ENCODE data around the gene PHKA1. TPM values are rescaled to one million over a fixed set of nuclear protein-coding genes. Genes with fewer than 3 reads are reported as not detected.

PHKA1 gene
- total RNA-seq, 1 experiment from 2014 or later, result 7.4 TPM

GRCh38 chrX:72630185-72630584 lies 83.9 kb downstream of the PHKA1 start:
- no TSS peak for BruUV-seq (replicated peaks)
- TF ChIP-seq CTCF (IDR thresholded peaks at IDR 0.05; ENCODE audit: unreplicated experiment), result no peak
- CTCF ChIA-PET, result no interaction called here
- H3K9me3 Mint-ChIP-seq (ENCODE audit: low read depth, unreplicated experiment), result no peaks in the 10 kb centered on the region
- no peaks in the 10 kb centered on the region for H3K27me3 Mint-ChIP-seq (ENCODE audit: unreplicated experiment)
- no peak overlapping the region for H3K4me3 Mint-ChIP-seq (ENCODE audit: low read depth, unreplicated experiment)
- H3K27ac Mint-ChIP-seq (ENCODE audit: unreplicated experiment), result no peak overlapping the region
- H3K36me3 Mint-ChIP-seq (ENCODE audit: insufficient read depth, unreplicated experiment), result no peaks in the 10 kb centered on the region
- intact Hi-C loops (cut with micrococcal nuclease; ENCODE audit: unreplicated experiment), result no loop called here
- DNase-seq, result no peak
- H3K4me1 Mint-ChIP-seq (ENCODE audit: low read depth, unreplicated experiment), result no peaks in the 10 kb centered on the region

GRCh38 chrX:72624194-72624593 lies 89.9 kb downstream of the PHKA1 start:
- TF ChIP-seq CTCF (IDR thresholded peaks at IDR 0.05; ENCODE audit: unreplicated experiment), result no peak
- H3K4me1 Mint-ChIP-seq (ENCODE audit: low read depth, unreplicated experiment), result peaks cover 36% of the 10 kb centered on the region

GRCh38 chrX:72621625-72622485 lies 92.3 kb downstream of the PHKA1 start:
- H3K27ac Mint-ChIP-seq (ENCODE audit: unreplicated experiment), result peak overlapping the region; percentile 85
- H3K36me3 Mint-ChIP-seq (ENCODE audit: insufficient read depth, unreplicated experiment), result peaks cover 6% of the 10 kb centered on the region
- no peak for DNase-seq
- peaks cover 36% of the 10 kb centered on the region for H3K4me1 Mint-ChIP-seq (ENCODE audit: low read depth, unreplicated experiment)
- no TSS peak for BruUV-seq (replicated peaks)
- no peaks in the 10 kb centered on the region for H3K27me3 Mint-ChIP-seq (ENCODE audit: unreplicated experiment)
- no peaks in the 10 kb centered on the region for H3K9me3 Mint-ChIP-seq (ENCODE audit: low read depth, unreplicated experiment)
- H3K4me3 Mint-ChIP-seq (ENCODE audit: low read depth, unreplicated experiment), result peak overlapping the region; percentile 53
- CTCF ChIA-PET, result no interaction called here
- intact Hi-C loops (cut with micrococcal nuclease; ENCODE audit: unreplicated experiment), result loop anchor here (5.0 kb wide), 1 partner anchor 90 kb away; the partner anchor contains the start of gene PHKA1
- no peak for TF ChIP-seq CTCF (IDR thresholded peaks at IDR 0.05; ENCODE audit: unreplicated experiment)

More at GRCh38 chrX:72624194-72624593, 89.9 kb downstream of the PHKA1 start:
- Mint-ChIP-seq H3K9me3 (ENCODE audit: low read depth, unreplicated experiment) (no peaks in the 10 kb centered on the region), H3K27ac (ENCODE audit: unreplicated experiment) (no peak overlapping the region), H3K36me3 (ENCODE audit: insufficient read depth, unreplicated experiment) (peaks cover 6% of the 10 kb centered on the region), H3K27me3 (ENCODE audit: unreplicated experiment) (no peaks in the 10 kb centered on the region), H3K4me3 (ENCODE audit: low read depth, unreplicated experiment) (no peak overlapping the region)
- CTCF ChIA-PET, result no interaction called here
- DNase-seq, result no peak
- BruUV-seq (replicated peaks), result no TSS peak
- intact Hi-C loops (cut with micrococcal nuclease; ENCODE audit: unreplicated experiment), result loop anchor here (5.0 kb wide), 1 partner anchor 88 kb away; the partner anchor contains the start of gene PHKA1

- peak overlapping the region; percentile 53 for H3K4me3 Mint-ChIP-seq (ENCODE audit: low read depth, unreplicated experiment)
- H3K4me1 Mint-ChIP-seq (ENCODE audit: low read depth, unreplicated experiment), result peaks cover 36% of the 10 kb centered on the region
- CTCF ChIA-PET, result no interaction called here
- peak; percentile 2 for DNase-seq
- no peak for TF ChIP-seq CTCF (IDR thresholded peaks at IDR 0.05; ENCODE audit: unreplicated experiment)
- H3K27ac Mint-ChIP-seq (ENCODE audit: unreplicated experiment), result peak overlapping the region; percentile 85
- BruUV-seq (replicated peaks), result no TSS peak
- H3K27me3 Mint-ChIP-seq (ENCODE audit: unreplicated experiment), result no peaks in the 10 kb centered on the region
- intact Hi-C loops (cut with micrococcal nuclease; ENCODE audit: unreplicated experiment), result loop anchor here (5.0 kb wide), 1 partner anchor 91 kb away; the partner anchor contains the start of gene PHKA1
- H3K36me3 Mint-ChIP-seq (ENCODE audit: insufficient read depth, unreplicated experiment), result peaks cover 6% of the 10 kb centered on the region
- H3K9me3 Mint-ChIP-seq (ENCODE audit: low read depth, unreplicated experiment), result no peaks in the 10 kb centered on the region
Measured at GRCh38 chrX:72621163-72621562, 92.9 kb downstream of the PHKA1 start.
